GM19351 (cell line): Measurements from ENCODE around the gene FREM3.
"Not testable (repeated sequence)": the region's sequence is repeated elsewhere in the genome, so short reads cannot be mapped to it uniquely, and the experiment has no call there.

Experiments used
- ATAC-seq: cut with Tn5 transposase; IDR thresholded peaks from one replicate; pipeline ENCODE4 v1.9.1; 2021; ENCODE audit warnings: mild to moderate bottlenecking, moderate library complexity; ENCODE audit not compliant: unreplicated experiment

Gene FREM3

GRCh38 chr4:143586080-143586479 is 114.4 kb downstream of the FREM3 start:
- ATAC-seq: no peak

GRCh38 chr4:143585548-143585947 is 114.9 kb downstream of the FREM3 start:
- ATAC-seq: no peak

GRCh38 chr4:143581331-143581946 is 119.0 kb downstream of the FREM3 start:
- no peak for ATAC-seq

GRCh38 chr4:143575331-143575730 is 125.1 kb downstream of the FREM3 start:
- no peak for ATAC-seq

- ATAC-seq: no peak
These were observed 136.0 kb downstream of the FREM3 start for GRCh38 chr4:143564472-143564871.

- no peak for ATAC-seq
These were observed 140.7 kb downstream of the FREM3 start for GRCh38 chr4:143559757-143560147.

GRCh38 chr4:143558823-143559756 is 141.4 kb downstream of the FREM3 start:
- ATAC-seq: peak; percentile 78

GRCh38 chr4:143558286-143558685 is 142.2 kb downstream of the FREM3 start:
- ATAC-seq: no peak

- ATAC-seq: no peak
These were observed 144.8 kb downstream of the FREM3 start for GRCh38 chr4:143555676-143556075.

- ATAC-seq: peak; percentile 76
These were observed 145.5 kb downstream of the FREM3 start for GRCh38 chr4:143554728-143555597.

GRCh38 chr4:143549928-143550327 is 150.5 kb downstream of the FREM3 start:
- no peak for ATAC-seq

GRCh38 chr4:143539670-143540023 is 160.8 kb downstream of the FREM3 start:
- ATAC-seq: peak; percentile 6

- ATAC-seq: peak; percentile 64
These were observed 161.4 kb downstream of the FREM3 start for GRCh38 chr4:143538979-143539669.

- ATAC-seq: no peak
These were observed 168.5 kb downstream of the FREM3 start for GRCh38 chr4:143531788-143532491.

GRCh38 chr4:143531380-143531779 is 169.1 kb downstream of the FREM3 start:
- peak; percentile 65 for ATAC-seq

GRCh38 chr4:143528046-143528445 is 172.4 kb downstream of the FREM3 start:
- ATAC-seq: not testable (repeated sequence)
